ENCODE data around the gene EMX2.

DNA sequence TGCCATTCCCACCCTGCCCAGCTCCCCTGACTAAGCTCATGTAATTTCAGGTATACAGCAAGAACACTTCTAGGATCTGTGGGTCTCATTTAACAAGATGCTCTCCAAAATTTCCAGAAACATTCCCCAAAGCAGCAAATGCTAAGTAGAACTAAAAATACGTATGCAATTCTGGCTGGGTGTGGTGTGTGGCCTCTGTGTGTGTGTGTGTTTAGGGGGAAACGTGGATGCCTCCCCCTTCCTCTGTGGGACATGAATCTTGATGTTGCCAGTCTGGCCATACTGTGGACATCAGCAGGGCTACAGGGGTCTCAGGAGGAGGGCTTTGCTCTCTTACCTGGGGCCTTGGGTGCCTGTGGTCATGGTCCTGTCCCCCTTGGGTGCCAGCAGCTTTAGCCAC lies 18.4 kb downstream of the EMX2 start:
- TF ChIP-seq, protein P1, sequence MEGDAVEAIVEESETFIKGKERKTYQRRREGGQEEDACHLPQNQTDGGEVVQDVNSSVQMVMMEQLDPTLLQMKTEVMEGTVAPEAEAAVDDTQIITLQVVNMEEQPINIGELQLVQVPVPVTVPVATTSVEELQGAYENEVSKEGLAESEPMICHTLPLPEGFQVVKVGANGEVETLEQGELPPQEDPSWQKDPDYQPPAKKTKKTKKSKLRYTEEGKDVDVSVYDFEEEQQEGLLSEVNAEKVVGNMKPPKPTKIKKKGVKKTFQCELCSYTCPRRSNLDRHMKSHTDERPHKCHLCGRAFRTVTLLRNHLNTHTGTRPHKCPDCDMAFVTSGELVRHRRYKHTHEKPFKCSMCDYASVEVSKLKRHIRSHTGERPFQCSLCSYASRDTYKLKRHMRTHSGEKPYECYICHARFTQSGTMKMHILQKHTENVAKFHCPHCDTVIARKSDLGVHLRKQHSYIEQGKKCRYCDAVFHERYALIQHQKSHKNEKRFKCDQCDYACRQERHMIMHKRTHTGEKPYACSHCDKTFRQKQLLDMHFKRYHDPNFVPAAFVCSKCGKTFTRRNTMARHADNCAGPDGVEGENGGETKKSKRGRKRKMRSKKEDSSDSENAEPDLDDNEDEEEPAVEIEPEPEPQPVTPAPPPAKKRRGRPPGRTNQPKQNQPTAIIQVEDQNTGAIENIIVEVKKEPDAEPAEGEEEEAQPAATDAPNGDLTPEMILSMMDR (IDR thresholded peaks at IDR 0.05) = no peak
- TF ChIP-seq POLR2A (IDR thresholded peaks at IDR 0.05) (no peak), POLR2AphosphoS5 (IDR thresholded peaks at IDR 0.05) (no peak), EP300 (IDR thresholded peaks at IDR 0.05) (no peak)

Measured in gastroesophageal sphincter (tissue), 3 donors.